Activated CD8-positive, alpha-beta memory T cell treated with anti-CD3 and anti-CD28 coated beads, Interleukin-2, amount 50 U/mL, for 1 hour (primary cell): ENCODE results near the gene ARSA.
"Not testable (repeated sequence)": the region's sequence is repeated elsewhere in the genome, so short reads cannot be mapped to it uniquely, and the experiment has no call there.

ENCODE experiments used
- DNase-seq: peaks from one replicate; pipeline ENCODE4 v3.0.0-alpha.2; 2020; ENCODE audit errors: extremely low read depth

ARSA gene

DNA sequence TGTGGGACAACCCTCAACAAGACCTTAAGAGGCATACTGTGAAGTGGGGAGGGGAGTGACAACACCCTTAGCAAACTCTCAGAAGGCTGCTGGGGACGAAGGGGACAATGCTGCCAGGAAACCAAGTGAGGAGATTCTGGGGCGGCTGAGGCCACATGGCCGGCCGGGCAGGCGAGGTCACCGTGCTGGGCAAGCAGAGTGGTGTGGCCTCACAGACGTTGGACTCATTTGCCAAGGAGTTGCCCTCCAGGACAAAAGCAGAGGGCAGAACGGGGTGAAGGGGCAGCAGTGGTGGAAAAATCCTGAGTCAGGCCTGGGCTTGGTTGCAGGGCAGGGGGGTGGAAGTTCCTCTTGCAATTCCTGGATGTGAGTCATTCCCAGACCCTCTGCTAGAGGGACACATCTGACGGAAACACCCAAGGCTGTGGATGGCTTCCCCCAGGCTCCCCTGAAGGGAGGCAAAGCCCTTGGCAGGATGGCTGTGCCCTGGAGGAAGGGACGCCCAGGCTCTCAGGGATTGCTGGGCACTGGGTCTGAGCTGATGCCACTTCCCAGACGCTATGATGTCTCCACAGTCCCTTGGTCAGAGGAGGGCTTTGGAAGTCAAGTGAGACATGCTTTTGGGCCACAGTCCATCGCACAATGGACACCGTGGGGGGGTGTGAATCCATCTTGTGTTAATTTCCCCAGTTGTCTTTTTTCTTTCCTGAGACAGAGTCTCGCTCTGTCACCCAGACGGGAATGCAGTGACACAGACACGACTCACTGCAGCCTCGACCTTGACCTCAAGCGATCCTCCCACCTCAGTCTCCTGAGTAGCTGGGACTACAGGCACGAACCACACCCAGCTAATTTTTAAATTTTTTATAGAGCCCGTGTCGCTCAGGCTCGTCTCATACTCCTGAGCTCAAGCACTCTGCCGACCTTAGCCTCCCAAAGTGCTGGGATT lies 28.4 kb upstream of the ARSA start:
- DNase-seq, result no peak

DNA sequence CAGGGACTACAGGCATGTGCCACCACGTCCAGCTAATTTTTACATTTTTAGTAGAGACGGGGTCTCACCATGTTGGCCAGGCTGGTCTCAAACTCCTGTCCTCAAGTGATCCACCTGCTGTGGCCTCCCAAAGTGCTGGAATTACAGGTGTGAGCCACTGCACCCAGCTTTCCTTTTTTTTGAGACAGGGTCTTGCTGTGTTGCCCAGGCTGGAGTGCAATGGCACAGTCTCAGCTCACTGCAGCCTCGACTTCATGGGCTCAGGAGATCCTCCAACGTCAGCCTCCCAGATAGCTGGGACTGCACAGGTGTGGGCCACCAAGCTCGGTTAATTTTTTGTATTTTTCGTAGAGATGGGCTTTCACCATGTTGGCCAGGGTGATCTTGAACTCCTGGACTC lies 26.7 kb upstream of the ARSA start:
- not testable (repeated sequence) for DNase-seq

DNA sequence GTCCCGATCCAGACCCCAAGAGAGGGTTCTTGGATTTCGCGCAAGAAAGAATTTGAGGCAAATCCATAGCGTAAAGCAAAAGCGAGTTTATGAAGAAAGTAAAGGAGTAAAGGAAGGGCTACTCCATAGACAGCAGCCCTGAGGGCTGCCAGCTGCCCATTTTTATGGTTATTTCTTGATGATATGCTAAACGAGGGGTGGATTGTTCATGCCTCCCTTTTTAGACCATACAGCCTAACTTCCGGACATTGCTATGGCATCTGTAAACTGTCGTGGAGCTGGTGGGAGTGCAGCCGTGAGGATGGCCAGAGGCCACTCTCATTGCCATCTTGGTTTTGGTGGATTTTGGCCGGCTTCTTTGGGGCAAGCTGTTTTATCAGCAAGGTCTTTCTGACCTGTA lies 25.3 kb upstream of the ARSA start:
- no peak for DNase-seq

DNA sequence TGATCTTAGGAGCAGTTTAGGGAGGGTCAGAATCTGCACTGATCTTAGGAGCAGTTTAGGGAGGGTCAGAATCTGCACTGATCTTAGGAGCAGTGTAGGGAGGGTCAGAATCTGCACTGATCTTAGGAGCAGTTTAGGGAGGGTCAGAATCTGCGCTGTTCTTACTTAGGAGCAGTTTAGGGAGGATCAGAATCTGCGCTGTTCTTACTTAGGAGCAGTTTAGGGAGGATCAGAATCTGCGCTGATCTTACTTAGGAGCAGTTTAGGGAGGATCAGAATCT lies 15.8 kb upstream of the ARSA start:
- DNase-seq, result not testable (repeated sequence)

DNA sequence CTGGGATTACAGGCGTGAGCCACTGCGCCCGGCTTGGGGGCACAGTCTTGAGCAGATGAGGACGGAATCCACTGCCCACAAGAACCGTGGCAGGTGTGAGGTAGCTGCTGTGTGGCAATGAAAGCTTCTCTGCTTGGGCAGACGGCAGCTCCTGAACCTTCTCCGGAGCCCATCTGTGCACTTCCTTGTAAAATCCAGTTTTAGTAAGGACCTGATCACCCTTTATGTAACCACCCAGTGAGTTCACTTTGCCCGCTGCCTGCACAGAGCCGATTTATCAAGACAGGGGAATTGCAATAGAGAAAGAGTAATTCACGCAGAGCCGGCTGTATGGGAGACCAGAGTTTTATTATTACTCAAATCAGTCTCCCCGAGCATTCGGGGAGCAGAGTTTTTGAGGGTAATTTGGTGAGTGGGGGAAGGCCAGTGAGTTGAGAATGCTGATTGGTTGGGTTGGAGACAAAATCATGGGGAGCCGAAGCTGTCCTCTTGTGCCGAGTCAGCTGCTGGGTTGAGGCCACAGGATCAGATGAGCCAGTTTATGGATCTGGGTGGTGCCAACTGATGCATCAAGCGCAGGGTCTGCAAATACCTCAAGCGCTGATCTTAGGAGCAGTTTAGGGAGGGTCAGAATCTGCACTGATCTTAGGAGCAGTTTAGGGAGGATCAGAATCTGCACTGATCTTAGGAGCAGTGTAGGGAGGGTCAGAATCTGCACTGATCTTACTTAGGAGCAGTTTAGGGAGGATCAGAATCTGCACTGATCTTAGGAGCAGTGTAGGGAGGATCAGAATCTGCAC lies 15.3 kb upstream of the ARSA start:
- not testable (repeated sequence) for DNase-seq

DNA sequence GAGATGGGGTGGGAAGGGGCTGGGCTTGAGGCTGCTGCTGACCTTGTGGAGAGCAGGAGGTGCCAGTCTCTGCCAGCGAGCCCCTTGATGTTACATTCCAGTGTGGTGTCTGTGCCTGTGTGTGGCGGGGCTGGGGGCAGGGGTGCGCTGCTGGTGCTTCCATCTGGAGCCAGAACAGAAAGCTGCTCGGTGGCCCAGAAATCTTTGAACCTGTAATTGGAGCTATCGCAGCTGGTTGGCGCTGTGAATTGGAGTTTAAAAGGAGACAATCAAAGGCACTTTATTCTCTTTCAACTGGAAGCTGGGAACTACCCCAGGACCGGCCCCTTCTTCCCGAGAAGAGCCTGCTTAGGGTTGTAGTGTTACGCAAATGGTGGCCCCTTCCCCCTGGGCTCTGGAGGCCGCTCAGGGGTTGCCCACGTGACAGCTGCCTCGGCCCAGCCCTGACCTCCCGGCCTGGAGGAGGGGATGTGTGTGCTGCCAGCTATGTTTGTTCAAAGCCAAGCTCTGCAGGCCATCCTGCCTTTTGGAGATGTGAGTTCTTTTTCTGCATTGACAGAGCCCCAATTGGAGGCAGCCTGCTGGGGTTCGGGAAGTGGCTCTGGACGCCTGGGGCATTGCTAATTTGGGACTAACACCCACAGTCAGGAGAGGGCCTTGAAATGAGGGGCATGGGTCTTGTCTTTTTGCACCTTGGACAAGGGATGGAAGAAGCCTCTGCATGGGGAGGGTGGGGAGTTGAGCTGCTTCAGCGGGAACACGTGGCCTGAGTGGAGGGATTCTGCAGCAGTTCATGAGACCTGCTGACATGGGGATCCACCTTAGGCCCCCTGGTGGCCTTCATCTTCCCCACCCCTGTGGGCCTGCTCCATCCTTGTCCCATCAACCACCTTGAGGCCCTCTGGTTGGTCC lies 14.0 kb upstream of the ARSA start:
- DNase-seq, result no peak

DNA sequence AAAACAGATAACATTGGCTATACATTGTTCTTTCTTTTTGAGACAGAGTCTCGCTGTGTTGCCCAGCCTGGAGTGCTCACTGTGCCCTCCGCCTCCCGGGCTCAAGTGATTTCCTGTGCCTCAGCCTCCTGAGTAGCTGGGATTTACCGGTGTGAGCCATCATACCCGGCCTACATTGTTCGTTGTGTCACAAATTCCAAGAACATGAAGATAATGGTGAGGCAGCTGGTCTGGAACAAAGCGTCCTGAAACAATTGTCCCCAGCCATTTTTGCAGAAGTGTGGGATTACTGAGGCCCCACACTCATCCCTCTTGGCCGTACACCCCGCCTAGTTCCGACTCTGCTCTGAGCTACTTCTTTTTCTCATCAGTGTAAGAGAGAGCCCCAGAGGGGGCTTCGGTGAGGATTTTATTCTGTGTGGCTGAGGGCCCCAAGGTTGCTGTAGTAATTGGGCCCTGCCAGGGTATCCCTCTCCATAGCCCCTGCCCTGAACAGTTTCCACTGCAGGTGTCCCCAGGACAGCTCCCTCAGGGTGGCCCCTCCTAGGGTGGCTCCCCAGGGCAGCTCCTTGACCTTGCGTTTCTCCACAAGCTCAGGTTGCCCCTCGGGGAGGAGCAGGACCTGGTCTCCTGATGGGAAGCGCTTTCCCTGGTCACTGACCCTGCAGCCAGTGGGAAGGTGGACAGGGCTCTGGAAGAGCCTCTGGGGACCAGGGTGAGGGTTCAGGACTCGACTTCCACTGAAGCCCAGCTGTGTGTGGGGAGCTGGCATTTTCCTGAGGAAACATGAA lies 13.1 kb upstream of the ARSA start:
- DNase-seq, result no peak

DNA sequence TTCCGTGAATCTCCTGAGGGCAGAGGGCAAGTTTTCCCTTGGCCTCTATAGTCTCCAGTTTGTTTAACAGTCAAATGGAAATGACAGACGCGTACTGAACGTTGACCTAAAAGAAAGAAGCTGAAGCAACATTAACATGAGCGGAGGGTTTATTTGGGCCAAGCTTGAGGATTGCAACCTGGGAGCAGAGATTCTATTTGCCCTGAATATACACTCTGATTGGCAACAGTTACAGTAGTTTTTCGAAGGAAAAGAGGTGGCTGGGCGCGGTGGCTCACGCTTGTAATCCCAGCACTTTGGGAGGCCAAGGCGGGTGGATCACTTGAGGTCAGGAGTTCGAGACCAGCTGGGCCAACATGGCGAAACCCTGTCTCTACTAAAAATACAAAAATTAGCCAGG lies 12.3 kb upstream of the ARSA start:
- DNase-seq, result not testable (repeated sequence)

DNA sequence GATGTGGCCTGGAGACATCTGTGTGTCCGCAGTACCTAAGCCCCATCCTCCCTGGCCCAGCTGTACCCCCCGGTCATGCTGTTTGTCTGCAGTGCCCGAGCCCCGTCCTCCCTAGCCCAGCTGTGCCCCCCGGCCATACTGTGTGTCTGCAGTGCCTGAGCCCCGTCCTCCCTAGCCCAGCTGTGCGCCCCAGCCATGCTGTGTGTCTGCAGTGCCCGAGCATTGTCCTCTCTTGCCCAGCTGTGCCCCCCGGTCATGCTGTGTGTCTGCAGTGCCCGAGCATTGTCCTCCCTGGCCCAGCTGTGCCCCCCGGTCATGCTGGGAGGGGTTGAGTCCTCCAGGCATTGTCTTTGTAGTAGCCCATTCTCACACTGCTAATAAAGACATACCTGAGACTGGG lies 7.6 kb upstream of the ARSA start:
- no peak for DNase-seq

DNA sequence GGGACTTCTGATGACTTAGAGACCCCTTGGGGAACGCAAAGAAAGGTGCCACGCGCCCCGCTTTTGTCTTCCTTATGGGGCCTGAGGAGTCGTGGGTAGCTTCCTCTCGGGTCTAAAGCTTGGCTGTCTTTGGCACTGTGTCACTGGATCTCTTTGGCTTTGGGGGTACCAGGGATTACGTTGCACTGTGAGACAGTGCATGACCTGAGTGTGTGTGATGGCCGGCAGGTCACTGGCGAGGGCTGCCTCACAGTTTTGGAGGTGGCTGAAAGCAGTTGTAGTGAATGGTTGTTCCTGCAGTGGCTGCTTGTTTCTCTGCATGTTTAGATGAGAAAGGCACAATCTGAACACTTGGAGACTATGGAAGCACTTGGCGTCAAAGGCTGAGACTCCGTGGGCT lies 5.8 kb upstream of the ARSA start:
- DNase-seq, result no peak

DNA sequence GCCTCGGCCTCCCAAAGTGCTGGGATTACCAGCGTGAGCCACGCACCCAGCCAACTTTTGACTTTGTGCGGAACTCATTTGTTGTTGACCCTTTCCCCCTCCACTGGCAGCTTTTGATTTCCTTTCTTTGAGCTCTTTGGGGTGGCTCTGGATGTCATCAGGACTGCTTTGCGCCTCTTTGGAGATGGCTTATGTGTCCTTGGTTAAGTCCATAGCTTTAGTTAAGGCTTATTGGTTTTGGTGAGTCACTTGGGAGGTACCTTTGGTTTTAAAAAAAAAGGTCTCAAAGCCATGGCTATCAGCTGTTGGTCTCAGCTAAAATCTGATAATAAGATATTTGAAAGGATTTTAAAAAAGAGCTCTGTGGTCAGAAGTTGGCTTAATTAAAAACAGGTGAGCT lies 5.1 kb upstream of the ARSA start:
- no peak for DNase-seq

DNA sequence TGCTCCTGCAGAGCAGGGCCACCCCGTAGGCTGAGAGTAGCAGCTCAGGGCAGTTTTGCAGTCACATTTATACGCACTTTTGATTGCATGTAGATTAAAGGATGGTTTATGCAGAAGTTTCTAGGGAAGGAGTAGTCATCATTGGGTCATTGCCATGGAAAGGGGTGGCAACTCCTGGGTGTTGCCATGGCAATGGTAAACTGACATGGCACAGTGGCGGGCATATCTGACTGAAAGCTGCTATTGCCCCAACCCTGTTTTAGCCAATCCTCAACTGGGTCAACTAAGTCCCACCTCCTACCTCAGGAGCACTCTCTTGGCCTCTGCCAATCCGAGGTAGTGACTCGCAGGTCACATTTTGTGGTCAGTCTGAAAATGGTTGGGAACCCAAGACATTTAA lies 2.4 kb upstream of the ARSA start:
- DNase-seq, result no peak

DNA sequence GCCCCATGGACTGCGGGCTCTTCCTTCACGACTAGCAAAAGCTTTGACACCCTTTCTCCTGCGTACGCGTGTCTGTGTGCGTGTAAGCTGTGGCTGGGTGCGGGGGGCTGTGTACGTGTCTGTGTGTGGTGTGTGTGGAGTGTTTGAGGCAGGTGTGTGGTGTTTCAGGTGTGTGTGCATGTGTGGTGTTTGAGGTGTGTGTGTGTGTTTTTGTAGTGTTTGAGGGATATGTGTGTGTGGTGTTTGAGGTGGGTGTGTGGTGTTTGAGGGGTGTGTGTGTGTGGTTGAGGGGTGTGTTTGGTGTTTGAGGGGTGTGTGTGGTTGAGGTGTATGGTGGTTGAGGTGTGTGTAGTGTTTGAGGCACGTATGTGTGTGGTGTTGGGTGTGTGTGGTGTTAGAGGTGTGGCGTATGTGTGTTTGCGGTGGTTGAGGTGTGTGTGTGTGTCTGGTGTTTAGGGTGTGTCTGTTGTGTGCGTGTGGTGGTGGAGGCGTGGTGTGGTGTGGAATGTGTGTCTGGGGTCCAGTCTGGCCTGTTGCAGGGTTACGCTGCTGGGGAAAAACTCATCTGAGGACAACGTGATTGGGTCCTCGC lies 687 bp upstream of the ARSA start:
- DNase-seq, result no peak

DNA sequence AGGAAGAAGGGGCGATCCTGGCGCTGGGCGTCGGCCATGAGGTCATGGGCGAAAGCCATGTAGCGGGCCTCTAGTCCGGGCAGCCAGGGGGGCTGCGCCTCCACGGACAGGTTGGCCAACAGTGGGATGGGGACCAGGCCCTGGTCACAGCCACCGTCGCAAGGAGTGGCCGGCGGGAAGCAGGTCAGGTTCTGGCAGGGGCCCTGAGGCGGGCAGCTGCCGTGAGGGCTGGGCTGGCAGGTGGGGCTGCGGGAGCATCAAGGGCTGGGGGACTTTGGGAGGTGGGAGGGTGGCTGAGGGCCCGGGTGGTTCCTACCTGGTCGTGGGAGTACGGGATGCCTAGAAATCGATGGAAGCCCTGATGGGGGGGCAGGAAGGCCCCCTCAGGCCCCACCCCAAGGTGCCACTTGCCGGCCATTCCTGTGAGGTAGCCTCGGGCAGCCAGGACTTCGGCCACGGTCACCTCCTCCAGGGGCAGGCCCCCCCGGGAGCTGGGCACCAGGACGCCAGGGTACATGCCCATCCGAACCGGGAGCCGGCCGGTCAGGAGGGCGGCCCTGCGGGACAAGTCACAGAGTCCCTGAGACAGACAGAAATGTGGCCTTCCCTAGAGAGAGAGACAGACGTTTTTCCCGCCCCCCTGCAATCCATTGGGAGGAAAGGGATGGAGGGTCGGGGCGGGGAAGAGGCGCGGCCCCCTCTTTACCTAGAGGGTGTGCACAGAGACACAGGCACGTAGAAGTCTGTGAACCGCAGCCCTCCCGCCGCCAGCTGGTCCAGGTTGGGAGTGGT lies 906 bp downstream of the ARSA start:
- no peak for DNase-seq

DNA sequence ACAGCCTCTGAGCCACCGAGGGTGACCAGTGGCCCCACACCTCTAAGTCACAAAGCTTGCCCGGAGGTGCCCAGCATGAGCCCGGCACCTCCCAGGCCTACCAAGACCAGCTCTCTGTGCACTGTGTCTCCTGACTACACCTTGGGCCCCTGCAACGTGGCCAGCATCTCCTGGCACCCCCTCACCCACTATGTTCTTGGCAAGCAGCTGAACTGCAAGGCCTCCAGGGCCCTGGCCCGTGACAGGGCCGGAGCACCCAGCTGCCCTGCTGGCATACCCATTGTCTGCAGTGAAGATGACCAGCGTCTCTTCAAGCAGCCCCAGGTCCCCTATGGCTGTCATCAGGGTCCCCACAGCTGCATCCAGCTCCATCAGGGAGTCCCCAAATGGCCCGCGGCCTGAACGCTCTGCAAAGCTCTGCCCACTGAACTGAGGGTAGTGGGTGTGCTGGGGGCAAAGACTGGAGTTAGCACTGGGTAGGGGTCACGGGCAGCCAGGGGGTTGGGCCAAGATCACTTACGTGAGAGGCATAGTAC lies 1.6 kb downstream of the ARSA start:
- DNase-seq, result no peak

DNA sequence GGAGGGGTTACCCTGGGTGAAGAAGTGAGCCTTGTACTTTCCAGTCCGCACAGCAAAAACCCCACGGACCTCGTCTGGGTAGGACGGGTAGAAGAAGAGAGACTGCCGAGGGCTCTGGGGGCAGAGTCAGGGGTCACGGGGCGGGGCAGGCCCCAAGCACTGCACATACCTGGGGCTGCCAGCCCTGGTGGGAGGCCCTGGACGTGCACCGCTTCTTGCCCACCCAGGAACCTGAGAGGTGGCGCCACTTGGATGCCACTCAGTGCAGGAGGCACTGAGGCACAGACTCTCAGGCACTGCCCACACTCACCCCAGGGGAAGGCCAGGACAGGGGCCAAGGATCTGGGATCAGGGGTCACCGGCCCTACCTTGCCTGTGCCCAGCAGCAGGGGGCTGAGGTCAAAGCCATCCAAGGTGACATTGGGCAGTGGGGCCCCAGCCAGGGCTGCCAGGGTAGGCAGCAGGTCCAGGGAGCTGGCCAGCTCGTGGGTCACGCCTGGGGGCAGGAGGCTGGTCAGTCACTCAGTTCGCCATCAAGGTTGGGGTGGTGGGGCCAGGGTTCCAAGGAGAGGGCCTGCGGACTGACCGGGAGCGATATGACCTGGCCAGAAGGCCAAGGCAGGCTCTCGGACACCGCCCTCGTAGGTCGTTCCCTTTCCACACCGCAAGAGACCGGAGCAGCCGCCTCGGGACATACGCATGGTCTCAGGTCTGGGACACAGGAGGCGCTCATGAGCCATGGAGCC lies 2.2 kb downstream of the ARSA start:
- DNase-seq, result no peak

DNA sequence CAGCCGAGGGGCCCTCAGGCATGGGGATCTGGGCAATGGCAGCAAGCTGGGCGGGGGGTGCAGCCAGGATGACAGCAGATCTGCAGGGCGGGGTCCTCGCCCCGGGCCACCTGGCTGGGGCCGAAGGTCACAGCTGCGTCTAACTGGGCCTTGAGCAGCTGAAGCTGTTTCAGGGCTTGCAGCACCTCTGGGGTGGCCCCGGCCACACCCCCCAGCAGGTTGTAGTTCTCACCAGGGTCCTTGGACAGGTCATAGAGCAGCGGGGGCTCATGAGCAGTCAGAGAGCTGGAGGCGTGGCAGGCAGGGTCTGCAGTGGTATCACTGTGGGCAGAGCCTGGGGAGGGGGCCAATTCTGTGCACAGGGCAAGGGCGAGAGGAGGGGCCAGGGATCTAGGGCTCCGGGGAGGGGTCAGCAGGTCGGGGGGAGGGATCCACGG lies 2.8 kb downstream of the ARSA start:
- DNase-seq, result no peak

DNA sequence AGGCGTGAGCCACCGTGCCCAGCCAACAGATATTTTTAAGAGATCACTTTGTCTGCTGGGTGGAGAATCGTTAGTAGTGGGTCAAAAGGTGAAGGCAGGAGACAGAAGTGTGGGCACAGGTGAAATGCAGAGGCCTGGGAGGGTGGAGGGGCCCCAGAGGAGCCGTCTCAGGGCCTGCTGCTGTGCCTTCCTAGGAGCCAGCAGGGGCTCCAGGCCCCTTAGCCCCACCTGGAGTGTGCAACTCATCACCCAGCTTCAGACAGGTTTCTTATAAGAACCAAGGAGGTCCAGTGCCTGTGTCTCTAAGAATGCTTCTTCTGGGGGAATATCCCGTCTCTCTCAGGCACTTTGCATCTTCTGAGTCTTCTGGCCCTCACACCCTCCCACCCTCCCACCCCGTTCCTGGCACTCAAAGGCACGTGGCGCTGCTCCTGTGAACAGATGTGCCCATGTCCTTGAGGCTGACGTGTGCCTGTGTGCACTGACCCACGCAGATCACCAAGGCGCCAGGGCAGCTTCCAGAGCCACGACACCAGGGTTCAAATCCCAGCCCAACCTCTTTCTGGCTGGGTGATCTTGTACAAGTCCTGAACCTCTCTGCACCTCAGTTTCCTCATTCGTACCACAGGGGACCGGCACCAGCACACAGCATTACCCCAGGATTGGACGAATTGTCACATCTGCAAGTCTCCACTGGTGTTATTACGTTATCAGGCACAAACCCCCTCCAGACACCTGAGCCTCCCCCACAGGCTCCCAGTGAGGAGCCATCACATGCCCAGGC lies 3.4 kb downstream of the ARSA start:
- no peak for DNase-seq
